RWPE2 (cell line): ENCODE data around the gene PLEKHH1.

ENCODE experiments used
- ATAC-seq: fragments of 200-7000 bp; cut with Tn5 transposase; 3 replicates; pipeline ENCODE4 v1.9.1; 2021; ENCODE audit warnings: low read depth
- DNase-seq: peaks from one replicate; pipeline ENCODE4 v3.0.0-alpha.2; 2020; ENCODE audit warnings: low spot score
- H3K27ac ChIP-seq: fragments of 450-650 bp; 2 replicates; pipeline ENCODE4 v1.5.1; 2017; ENCODE audit warnings: mild to moderate bottlenecking; ENCODE audit not compliant: poor library complexity, severe bottlenecking
- H3K27me3 ChIP-seq: fragments of 250-450 bp; sonication (Bioruptor Pico); 2 replicates; pipeline ENCODE4 v1.5.1; 2021; ENCODE audit warnings: mild to moderate bottlenecking, moderate library complexity; ENCODE audit not compliant: insufficient read depth, poor library complexity, severe bottlenecking
- H3K36me3 ChIP-seq: fragments of 250-450 bp; sonication (Bioruptor Pico); 2 replicates; pipeline ENCODE4 v1.5.1; 2020; ENCODE audit warnings: low read depth, mild to moderate bottlenecking, moderate library complexity
- H3K4me1 ChIP-seq: fragments of 250-450 bp; sonication (Bioruptor Pico); 2 replicates; pipeline ENCODE4 v1.5.1; 2021; ENCODE audit warnings: mild to moderate bottlenecking, moderate library complexity; ENCODE audit not compliant: insufficient read depth, poor library complexity, severe bottlenecking
- H3K4me3 ChIP-seq: fragments of 250-450 bp; sonication (Bioruptor Pico); 2 replicates; pipeline ENCODE4 v1.5.1; 2021; ENCODE audit warnings: mild to moderate bottlenecking, moderate library complexity; ENCODE audit not compliant: severe bottlenecking
- H3K9me3 ChIP-seq: fragments of 250-450 bp; sonication (Bioruptor Pico); 2 replicates; pipeline ENCODE4 v1.5.1; 2021; ENCODE audit warnings: mild to moderate bottlenecking, moderate library complexity; ENCODE audit not compliant: severe bottlenecking
- TF ChIP-seq, protein P1 (sequence below): fragments of 450-650 bp; IDR thresholded peaks from one replicate; pipeline ENCODE4 v1.5.1; 2017; ENCODE audit warnings: mild to moderate bottlenecking, moderate library complexity; ENCODE audit not compliant: poor library complexity, severe bottlenecking

PLEKHH1 gene

DNA sequence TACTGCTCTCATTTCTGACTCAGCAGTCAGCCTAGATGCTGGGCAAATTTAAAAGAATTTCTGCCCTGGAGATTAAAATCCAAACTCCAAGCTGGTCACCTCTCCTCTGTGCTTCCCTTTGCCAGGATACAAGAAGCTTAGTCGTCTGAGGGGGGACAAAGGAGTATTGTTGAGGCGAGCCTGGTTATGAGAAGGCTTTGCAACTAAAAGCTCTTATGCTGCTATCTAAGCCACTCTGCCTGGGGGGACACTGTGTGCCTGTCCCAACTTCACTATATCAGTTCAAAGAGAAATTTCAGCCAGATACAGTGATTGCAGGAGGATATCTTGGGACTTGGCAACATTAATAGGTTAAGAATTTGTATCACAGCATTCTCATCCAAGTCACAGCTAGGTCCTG lies 10.8 kb upstream of the PLEKHH1 start:
- Histone ChIP-seq H3K4me3 (no peak overlapping the region), H3K27me3 (no peaks in the 10 kb centered on the region), H3K4me1 (no peaks in the 10 kb centered on the region), H3K36me3 (no peaks in the 10 kb centered on the region), H3K9me3 (no peaks in the 10 kb centered on the region), H3K27ac (no peak overlapping the region)
- no peak for ATAC-seq
- no peak for DNase-seq
- TF ChIP-seq, protein P1, sequence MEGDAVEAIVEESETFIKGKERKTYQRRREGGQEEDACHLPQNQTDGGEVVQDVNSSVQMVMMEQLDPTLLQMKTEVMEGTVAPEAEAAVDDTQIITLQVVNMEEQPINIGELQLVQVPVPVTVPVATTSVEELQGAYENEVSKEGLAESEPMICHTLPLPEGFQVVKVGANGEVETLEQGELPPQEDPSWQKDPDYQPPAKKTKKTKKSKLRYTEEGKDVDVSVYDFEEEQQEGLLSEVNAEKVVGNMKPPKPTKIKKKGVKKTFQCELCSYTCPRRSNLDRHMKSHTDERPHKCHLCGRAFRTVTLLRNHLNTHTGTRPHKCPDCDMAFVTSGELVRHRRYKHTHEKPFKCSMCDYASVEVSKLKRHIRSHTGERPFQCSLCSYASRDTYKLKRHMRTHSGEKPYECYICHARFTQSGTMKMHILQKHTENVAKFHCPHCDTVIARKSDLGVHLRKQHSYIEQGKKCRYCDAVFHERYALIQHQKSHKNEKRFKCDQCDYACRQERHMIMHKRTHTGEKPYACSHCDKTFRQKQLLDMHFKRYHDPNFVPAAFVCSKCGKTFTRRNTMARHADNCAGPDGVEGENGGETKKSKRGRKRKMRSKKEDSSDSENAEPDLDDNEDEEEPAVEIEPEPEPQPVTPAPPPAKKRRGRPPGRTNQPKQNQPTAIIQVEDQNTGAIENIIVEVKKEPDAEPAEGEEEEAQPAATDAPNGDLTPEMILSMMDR: no peak

DNA sequence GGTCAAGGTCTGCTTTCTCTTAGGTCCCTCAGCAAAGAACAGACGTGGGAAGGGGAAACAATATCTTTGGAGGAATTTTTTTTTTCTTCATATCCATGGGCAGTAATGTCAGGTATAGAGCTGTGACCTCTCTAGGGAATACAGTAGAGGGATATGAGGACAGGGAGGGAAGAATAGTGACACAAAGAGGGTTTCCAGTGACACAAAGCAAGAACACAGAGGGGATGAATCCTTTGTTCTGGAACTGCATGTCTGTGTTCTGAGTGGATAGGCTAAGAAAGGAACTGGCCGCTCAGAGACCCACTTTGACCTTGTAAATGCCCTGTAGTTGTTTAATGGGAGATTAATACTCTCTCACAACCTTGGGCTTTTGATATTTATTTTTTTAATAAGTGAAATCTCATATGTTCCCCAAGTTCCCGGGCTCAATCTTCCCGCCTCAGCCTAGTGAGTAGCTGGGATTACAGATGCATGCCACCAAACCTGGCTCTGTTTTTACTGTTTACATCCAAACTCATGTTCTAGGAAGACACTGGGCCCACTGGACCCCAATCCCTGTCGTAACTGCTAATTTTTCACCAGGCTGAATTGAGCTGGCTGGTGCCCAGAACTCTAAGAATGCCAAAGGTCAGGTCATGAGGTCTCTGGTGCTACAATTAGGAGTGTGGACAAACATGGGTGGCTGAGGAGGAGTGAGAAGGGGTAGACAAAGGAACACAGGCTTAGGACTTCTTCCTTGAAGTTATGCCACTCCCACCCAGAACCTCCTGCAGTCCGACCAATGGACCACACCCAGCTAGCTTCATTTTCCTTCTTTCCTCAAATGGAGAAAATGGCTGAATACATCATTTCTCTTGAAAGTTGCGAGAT lies 9.1 kb upstream of the PLEKHH1 start:
- no peak for ATAC-seq
- no peaks in the 10 kb centered on the region for H3K9me3 ChIP-seq
- H3K27ac ChIP-seq: no peak overlapping the region
- H3K36me3 ChIP-seq: no peaks in the 10 kb centered on the region
- H3K4me3 ChIP-seq: no peak overlapping the region
- DNase-seq: no peak
- H3K27me3 ChIP-seq: no peaks in the 10 kb centered on the region
- TF ChIP-seq, protein P1: no peak
- H3K4me1 ChIP-seq: no peaks in the 10 kb centered on the region

DNA sequence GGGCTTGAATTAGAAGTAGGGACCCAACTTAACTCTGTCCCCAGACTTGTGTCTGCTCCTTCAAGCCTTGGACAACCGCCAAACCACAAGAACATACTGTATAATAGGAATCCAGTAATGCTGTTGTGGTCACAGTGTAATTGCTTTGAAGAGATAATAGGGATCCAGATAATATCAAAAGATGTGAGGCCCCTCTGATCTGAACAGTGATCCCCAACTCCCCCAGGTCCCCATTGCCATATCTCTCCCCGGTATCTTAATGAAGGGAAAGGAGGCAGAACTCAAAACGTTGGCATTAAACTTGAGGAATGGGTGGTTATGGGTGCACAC lies 8.5 kb upstream of the PLEKHH1 start:
- ATAC-seq (no peak), DNase-seq (no peak)
- Histone ChIP-seq H3K27me3 (no peaks in the 10 kb centered on the region), H3K4me1 (no peaks in the 10 kb centered on the region), H3K4me3 (no peak overlapping the region), H3K9me3 (no peaks in the 10 kb centered on the region), H3K36me3 (no peaks in the 10 kb centered on the region), H3K27ac (no peak overlapping the region)
- TF ChIP-seq, protein P1: no peak

DNA sequence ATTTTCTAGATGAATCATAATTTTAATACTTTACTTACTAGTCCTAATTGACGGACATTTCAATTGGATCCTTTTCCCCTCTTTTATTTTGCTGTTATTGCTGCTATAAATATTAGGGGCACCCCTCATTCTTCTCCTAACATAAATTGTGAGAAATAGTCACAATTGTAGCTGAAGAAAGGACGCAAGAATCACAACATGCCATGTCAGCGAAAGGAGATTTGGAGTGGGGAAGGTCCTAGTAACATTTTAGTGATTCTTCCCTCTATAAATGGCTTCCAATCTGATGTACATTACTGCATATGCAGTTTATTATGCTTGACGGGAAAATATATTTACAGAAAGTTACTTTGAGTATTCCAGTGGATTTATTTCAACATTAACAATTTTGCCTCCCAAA lies 7.7 kb upstream of the PLEKHH1 start:
- H3K27ac ChIP-seq: no peak overlapping the region
- TF ChIP-seq, protein P1: no peak
- no peaks in the 10 kb centered on the region for H3K27me3 ChIP-seq
- H3K4me3 ChIP-seq: no peak overlapping the region
- H3K36me3 ChIP-seq: no peaks in the 10 kb centered on the region
- no peaks in the 10 kb centered on the region for H3K4me1 ChIP-seq
- DNase-seq (no peak), ATAC-seq (no peak)
- H3K9me3 ChIP-seq: no peaks in the 10 kb centered on the region

DNA sequence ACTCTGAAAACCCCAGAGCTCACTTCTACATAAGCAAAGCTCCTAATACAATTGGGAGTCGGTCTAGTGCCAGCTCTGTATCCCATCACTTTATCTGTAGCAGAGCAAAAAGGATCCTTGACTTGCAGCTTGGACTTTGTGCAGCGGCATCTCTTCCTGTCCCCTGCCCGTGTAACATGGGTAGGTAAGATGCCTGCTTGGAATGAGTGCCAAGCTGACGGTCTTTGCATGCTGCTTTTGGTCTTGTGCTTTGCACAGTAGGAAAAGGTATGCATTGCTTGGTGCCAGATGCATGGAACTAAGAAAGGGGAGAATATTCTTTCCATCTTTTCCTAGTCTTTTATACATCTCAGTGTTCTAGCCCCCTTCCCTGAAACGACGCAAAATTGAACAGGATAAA lies 6.9 kb upstream of the PLEKHH1 start:
- Histone ChIP-seq H3K4me3 (no peak overlapping the region), H3K27me3 (no peaks in the 10 kb centered on the region), H3K27ac (no peak overlapping the region), H3K9me3 (no peaks in the 10 kb centered on the region), H3K36me3 (no peaks in the 10 kb centered on the region), H3K4me1 (no peaks in the 10 kb centered on the region)
- ATAC-seq (no peak), DNase-seq (no peak)
- TF ChIP-seq, protein P1: no peak
